Measurements from ENCODE around the gene MAMDC4. TPM values are rescaled to one million over a fixed set of nuclear protein-coding genes. Genes with fewer than 3 reads are reported as not detected.
"Not testable (repeated sequence)": the region's sequence is repeated elsewhere in the genome, so short reads cannot be mapped to it uniquely, and the experiment has no call there.

MAMDC4 gene
- total RNA-seq, 1 experiment from 2014 or later = 6.3 TPM

DNA sequence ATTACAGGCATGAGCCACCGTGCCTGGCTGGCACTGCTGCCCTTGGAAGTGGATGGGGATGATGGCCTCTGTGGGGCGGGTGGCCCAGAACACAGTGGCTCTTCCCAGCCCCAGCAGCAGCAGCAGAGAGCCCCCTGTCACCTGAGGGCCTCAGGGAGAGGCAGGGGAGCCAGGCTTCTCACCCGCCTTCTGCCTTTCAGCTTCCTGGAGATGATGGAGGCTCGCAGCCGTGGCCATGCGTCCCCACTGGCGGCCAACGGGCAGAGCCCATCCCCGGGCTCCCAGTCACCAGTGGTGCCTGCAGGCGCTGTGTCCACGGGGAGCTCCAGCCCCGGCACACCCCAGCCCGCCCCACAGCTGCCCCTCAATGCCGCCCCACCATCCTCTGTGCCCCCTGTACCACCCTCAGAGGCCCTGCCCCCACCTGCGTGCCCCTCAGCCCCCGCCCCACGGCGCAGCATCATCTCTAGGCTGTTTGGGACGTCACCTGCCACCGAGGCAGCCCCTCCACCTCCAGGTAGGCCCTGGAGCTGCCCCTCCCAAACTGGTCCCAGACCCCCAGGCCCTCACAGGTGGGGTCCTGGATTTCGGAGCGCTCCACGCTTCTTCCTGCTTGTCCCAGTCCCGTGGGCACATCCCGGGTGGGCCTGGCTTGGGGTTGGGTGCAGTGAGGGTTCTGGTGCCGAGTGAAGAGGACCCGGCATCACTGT is 14.8 kb upstream of the MAMDC4 start:
- DNase-seq (ENCODE audit: low read depth, low spot score) (no peak), ATAC-seq (no peak)
- H3K27ac ChIP-seq (ENCODE audit: low read length) = no peak overlapping the region
- no peaks in the 10 kb centered on the region for H3K9me3 ChIP-seq (ENCODE audit: control insufficient read depth, insufficient read depth, low read depth, low read length)
- intact Hi-C loops (cut with micrococcal nuclease; ENCODE audit: unreplicated experiment) (no loop called here), in situ Hi-C loops (cut with HindIII; ENCODE audit: low pct_unique_long_range_greater_than_20kb, low sequenced_read_pairs) (no loop called here)
- no peaks in the 10 kb centered on the region for H3K36me3 ChIP-seq (ENCODE audit: control insufficient read depth, insufficient read depth, low read length)
- CTCF ChIA-PET = no interaction called here
- H3K4me1 ChIP-seq (ENCODE audit: control insufficient read depth, insufficient read depth, low read length) = peaks cover 26% of the 10 kb centered on the region
- POLR2A ChIA-PET = no interaction called here
- no TSS peak for BruUV-seq (replicated peaks)
- H3K27me3 ChIP-seq (ENCODE audit: control insufficient read depth, insufficient read depth, low read length) = no peaks in the 10 kb centered on the region
- TF ChIP-seq POLR2AphosphoS5 (IDR thresholded peaks at IDR 0.05; ENCODE audit: low read depth, low read length) (no peak; the same call in 1 of the 2 replicates), SIN3A (IDR thresholded peaks at IDR 0.05; ENCODE audit: borderline replicate concordance, insufficient read depth, low read depth, low read length) (no peak), TCF7L2 (IDR thresholded peaks at IDR 0.05; ENCODE audit: low read depth, low read length) (no peak)
- TF ChIP-seq, protein P1, sequence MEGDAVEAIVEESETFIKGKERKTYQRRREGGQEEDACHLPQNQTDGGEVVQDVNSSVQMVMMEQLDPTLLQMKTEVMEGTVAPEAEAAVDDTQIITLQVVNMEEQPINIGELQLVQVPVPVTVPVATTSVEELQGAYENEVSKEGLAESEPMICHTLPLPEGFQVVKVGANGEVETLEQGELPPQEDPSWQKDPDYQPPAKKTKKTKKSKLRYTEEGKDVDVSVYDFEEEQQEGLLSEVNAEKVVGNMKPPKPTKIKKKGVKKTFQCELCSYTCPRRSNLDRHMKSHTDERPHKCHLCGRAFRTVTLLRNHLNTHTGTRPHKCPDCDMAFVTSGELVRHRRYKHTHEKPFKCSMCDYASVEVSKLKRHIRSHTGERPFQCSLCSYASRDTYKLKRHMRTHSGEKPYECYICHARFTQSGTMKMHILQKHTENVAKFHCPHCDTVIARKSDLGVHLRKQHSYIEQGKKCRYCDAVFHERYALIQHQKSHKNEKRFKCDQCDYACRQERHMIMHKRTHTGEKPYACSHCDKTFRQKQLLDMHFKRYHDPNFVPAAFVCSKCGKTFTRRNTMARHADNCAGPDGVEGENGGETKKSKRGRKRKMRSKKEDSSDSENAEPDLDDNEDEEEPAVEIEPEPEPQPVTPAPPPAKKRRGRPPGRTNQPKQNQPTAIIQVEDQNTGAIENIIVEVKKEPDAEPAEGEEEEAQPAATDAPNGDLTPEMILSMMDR (IDR thresholded peaks at IDR 0.05) = no peak
- TF ChIP-seq, protein P2, sequence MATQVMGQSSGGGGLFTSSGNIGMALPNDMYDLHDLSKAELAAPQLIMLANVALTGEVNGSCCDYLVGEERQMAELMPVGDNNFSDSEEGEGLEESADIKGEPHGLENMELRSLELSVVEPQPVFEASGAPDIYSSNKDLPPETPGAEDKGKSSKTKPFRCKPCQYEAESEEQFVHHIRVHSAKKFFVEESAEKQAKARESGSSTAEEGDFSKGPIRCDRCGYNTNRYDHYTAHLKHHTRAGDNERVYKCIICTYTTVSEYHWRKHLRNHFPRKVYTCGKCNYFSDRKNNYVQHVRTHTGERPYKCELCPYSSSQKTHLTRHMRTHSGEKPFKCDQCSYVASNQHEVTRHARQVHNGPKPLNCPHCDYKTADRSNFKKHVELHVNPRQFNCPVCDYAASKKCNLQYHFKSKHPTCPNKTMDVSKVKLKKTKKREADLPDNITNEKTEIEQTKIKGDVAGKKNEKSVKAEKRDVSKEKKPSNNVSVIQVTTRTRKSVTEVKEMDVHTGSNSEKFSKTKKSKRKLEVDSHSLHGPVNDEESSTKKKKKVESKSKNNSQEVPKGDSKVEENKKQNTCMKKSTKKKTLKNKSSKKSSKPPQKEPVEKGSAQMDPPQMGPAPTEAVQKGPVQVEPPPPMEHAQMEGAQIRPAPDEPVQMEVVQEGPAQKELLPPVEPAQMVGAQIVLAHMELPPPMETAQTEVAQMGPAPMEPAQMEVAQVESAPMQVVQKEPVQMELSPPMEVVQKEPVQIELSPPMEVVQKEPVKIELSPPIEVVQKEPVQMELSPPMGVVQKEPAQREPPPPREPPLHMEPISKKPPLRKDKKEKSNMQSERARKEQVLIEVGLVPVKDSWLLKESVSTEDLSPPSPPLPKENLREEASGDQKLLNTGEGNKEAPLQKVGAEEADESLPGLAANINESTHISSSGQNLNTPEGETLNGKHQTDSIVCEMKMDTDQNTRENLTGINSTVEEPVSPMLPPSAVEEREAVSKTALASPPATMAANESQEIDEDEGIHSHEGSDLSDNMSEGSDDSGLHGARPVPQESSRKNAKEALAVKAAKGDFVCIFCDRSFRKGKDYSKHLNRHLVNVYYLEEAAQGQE (IDR thresholded peaks at IDR 0.05; ENCODE audit: insufficient read depth in 1 of 2, low read depth in 2 of 2, low read length in 1 of 2) = no peak
- H3K4me3 ChIP-seq (ENCODE audit: low read depth in 2 of 2, low read length in 2 of 2) = no peak overlapping the region

DNA sequence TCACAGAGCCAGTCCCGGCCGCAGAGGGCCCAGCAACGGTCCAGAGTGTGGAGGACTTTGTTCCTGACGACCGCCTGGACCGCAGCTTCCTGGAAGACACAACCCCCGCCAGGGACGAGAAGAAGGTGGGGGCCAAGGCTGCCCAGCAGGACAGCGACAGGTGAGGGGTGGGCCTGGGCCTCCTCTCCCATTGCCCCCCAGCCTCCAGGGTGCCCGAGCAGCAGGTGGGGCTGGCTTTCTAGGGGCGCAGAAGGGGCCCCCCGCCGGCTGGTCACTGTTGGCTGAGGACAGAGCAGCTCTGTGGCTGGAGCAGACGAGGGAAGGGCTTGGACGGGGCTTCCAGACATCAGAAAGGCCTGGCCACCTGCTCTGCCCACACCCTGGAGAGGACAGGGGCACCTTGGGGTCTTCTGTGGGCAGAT is 14.3 kb upstream of the MAMDC4 start:
- H3K4me1 ChIP-seq (ENCODE audit: control insufficient read depth, insufficient read depth, low read length) = peaks cover 26% of the 10 kb centered on the region
- BruUV-seq (replicated peaks); H3K27ac ChIP-seq (ENCODE audit: low read length); ATAC-seq; POLR2A ChIA-PET; in situ Hi-C loops (cut with HindIII; ENCODE audit: low pct_unique_long_range_greater_than_20kb, low sequenced_read_pairs); intact Hi-C loops (cut with micrococcal nuclease; ENCODE audit: unreplicated experiment); H3K4me3 ChIP-seq (ENCODE audit: low read depth in 2 of 2, low read length in 2 of 2); CTCF ChIA-PET; DNase-seq (ENCODE audit: low read depth, low spot score); H3K36me3 ChIP-seq (ENCODE audit: control insufficient read depth, insufficient read depth, low read length); H3K27me3 ChIP-seq (ENCODE audit: control insufficient read depth, insufficient read depth, low read length); H3K9me3 ChIP-seq (ENCODE audit: control insufficient read depth, insufficient read depth, low read depth, low read length): not testable (repeated sequence)
